Suprapubic skin (tissue), 4 donors: ENCODE data around the gene TBC1D22A. TPM values are rescaled to one million over a fixed set of nuclear protein-coding genes. Genes with fewer than 3 reads are reported as not detected.
A peak's percentile ranks its signal among the peaks of the same experiment; 100 is the strongest.

ENCODE experiments used
- DNase-seq, 2 donors: peaks; one replicate each; pipeline ENCODE4 v3.0.0-alpha.2; 2019; ENCODE audit warnings: low spot score in 2 of 2
- H3K27ac ChIP-seq: fragments of 200-600 bp; sonication (generic); one replicate; pipeline ENCODE4 v1.5.1; 2019
- H3K27me3 ChIP-seq: fragments of 200-600 bp; sonication (generic); one replicate; pipeline ENCODE4 v1.5.1; 2019
- H3K36me3 ChIP-seq: fragments of 200-600 bp; sonication (generic); one replicate; pipeline ENCODE4 v1.5.1; 2019
- H3K4me1 ChIP-seq: fragments of 200-600 bp; sonication (generic); one replicate; pipeline ENCODE4 v1.5.1; 2019
- H3K4me3 ChIP-seq: fragments of 200-600 bp; sonication (generic); one replicate; pipeline ENCODE4 v1.5.1; 2019; ENCODE audit warnings: mild to moderate bottlenecking
- H3K9me3 ChIP-seq: fragments of 200-600 bp; sonication (generic); one replicate; pipeline ENCODE4 v1.5.1; 2019
- CTCF ChIP-seq, 2 donors: fragments of 200-600 bp in 1 of 2; fragments of 450-650 bp in 1 of 2; sonication (generic) in 1 of 2; IDR thresholded peaks; one replicate each; pipeline ENCODE4 v1.5.1; 2016 to 2019; ENCODE audit warnings: antibody characterized with exemption in 2 of 2, mild to moderate bottlenecking in 1 of 2, moderate library complexity in 1 of 2
- EP300 ChIP-seq: sonication (generic); formaldehyde crosslinking; IDR thresholded peaks from one replicate; pipeline ENCODE4 v1.6.1; 2017; ENCODE audit warnings: antibody characterized with exemption
- POLR2A ChIP-seq, 2 donors: fragments of 450-650 bp; IDR thresholded peaks; one replicate each; pipeline ENCODE4 v1.6.1; 2017; ENCODE audit warnings: antibody characterized with exemption in 2 of 2, mild to moderate bottlenecking in 2 of 2, moderate library complexity in 2 of 2
- POLR2AphosphoS5 ChIP-seq, 3 donors: sonication (generic); formaldehyde crosslinking; IDR thresholded peaks; one replicate each; pipeline ENCODE4 v1.6.1; 2017; ENCODE audit warnings: antibody characterized with exemption in 3 of 3
- WGBS: methylation state at CpG from one replicate; pipeline ENCODE4 v1.1.5; 2018; 5-methylcytosine and 5-hydroxymethylcytosine counted together
- total RNA-seq, 4 donors: library from RNA; depleted of rRNA; stranded (reverse); fragments of >200 nt; gene quantifications; one replicate each; pipeline ENCODE4 v1.1.0, GENCODE V29; 2016

The TBC1D22A gene
- total RNA-seq, 4 donors from 2014 or later = 24.8 to 43.2 (median 35.4) TPM

DNA sequence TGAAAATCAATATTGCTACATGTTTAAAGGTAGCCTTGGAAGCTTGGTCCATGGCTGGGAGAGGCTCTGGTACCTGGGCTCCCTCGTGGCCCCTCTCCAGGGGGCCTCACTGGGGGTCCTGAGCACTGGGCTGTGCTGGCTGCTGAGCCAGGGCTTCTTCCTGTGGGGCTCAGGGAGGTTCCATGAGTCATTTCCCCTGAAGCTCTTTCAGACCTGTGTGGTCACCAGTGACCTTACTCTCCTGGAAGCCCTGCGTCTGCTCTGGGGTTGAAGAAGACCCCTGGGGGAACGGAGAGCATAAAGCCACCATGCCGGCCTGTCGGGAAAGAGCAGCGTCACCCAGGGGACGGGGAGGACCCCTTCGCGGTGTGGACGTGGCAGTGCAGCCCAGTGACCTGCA lies 389.0 kb downstream of the TBC1D22A start:
- Histone ChIP-seq H3K4me3 (no peak overlapping the region), H3K27ac (no peak overlapping the region), H3K4me1 (peaks cover 12% of the 10 kb centered on the region), H3K9me3 (no peaks in the 10 kb centered on the region), H3K27me3 (no peaks in the 10 kb centered on the region), H3K36me3 (no peaks in the 10 kb centered on the region)
- no peak for DNase-seq
- TF ChIP-seq CTCF (IDR thresholded peaks at IDR 0.05) (no peak), POLR2AphosphoS5 (IDR thresholded peaks at IDR 0.05) (no peak), EP300 (no peak), POLR2A (IDR thresholded peaks at IDR 0.05) (no peak)
- 79% methylated on average over 3 of the region's 10 CpGs for WGBS

DNA sequence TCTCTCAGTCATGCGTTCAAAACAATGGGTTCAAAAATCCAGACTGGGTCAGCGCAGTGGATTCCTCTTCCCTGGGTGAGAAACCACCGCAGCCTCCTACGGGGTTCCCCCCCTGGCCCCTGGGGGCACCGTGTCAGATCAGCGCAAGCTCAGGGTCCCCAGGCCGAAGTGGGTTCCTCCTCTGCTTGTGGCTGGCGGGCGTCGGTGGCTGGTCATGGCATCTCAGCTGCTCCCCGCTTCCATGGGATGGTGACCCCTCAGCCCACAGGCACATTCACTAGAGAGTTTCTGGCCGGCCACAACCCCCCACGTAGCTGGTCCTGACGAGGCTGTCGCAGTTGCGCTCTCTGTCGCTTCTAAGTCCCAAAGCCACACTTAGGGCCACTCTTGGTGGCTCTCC lies 389.8 kb downstream of the TBC1D22A start:
- 86% methylated on average over 10 of the region's 17 CpGs for WGBS

GRCh38 chr22:47152938-47153337 lies 390.5 kb downstream of the TBC1D22A start:
- DNase-seq = no peak
- 47% methylated on average over 6 of the region's 6 CpGs for WGBS
- Histone ChIP-seq H3K27me3 (no peaks in the 10 kb centered on the region), H3K36me3 (no peaks in the 10 kb centered on the region), H3K4me1 (peaks cover 12% of the 10 kb centered on the region), H3K27ac (no peak overlapping the region), H3K9me3 (no peaks in the 10 kb centered on the region), H3K4me3 (no peak overlapping the region)
- TF ChIP-seq POLR2AphosphoS5 (IDR thresholded peaks at IDR 0.05) (no peak), POLR2A (IDR thresholded peaks at IDR 0.05) (no peak), EP300 (no peak), CTCF (IDR thresholded peaks at IDR 0.05) (no peak)

More for the DNA sequence above, 389.8 kb downstream of the TBC1D22A start:
- H3K36me3 ChIP-seq = no peaks in the 10 kb centered on the region
- no peaks in the 10 kb centered on the region for H3K27me3 ChIP-seq
- H3K9me3 ChIP-seq = no peaks in the 10 kb centered on the region
- TF ChIP-seq EP300 = no peak
- TF ChIP-seq POLR2A (IDR thresholded peaks at IDR 0.05) = no peak
- no peak for TF ChIP-seq POLR2AphosphoS5 (IDR thresholded peaks at IDR 0.05)
- no peak for TF ChIP-seq CTCF (IDR thresholded peaks at IDR 0.05)
- H3K4me3 ChIP-seq = no peak overlapping the region
- no peak overlapping the region for H3K27ac ChIP-seq
- no peak for DNase-seq
- H3K4me1 ChIP-seq = peaks cover 12% of the 10 kb centered on the region

DNA sequence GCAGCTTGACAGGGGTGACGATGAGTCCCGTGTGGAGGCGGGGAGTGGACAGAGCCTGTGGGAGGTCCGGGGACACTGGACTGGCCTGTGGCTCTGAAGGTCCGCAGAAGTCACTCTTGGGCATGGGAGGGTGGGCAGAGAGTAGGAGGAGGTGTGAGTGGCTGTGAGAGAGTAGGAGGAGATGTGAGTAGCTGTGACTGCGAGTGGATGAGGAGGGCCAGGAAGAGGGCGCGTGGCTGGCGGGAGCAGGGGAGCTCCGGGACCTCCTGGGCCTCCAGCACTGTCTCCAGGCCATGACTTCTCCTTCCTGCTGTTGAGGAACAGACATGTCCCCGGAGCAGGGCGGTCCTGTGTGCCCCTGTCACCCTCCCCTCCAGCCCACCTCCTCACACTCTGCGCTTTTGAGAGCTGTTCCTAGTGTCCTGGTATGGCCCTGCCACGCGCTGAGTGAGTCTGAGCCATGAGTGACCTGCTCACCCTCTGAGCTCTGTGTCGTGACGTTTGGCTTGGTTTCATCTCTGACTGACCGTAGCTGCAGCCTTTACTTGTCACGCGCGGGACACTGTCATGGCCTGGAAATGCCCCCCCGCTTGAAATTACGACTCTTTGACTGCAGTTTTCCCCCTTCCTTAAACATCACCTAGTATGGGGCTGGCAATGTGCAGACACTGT lies 391.5 kb downstream of the TBC1D22A start:
- Histone ChIP-seq H3K36me3 (peaks cover 4% of the 10 kb centered on the region), H3K27me3 (no peaks in the 10 kb centered on the region), H3K27ac (no peak overlapping the region), H3K4me1 (peaks cover 12% of the 10 kb centered on the region), H3K9me3 (no peaks in the 10 kb centered on the region), H3K4me3 (peak overlapping the region; percentile 23)
- no peak for DNase-seq
- TF ChIP-seq POLR2AphosphoS5 (IDR thresholded peaks at IDR 0.05) (no peak), EP300 (no peak), POLR2A (IDR thresholded peaks at IDR 0.05) (no peak), CTCF (IDR thresholded peaks at IDR 0.05) (no peak)
- WGBS = 78% methylated on average over 23 of the region's 23 CpGs

- Histone ChIP-seq H3K27ac (no peak overlapping the region), H3K27me3 (no peaks in the 10 kb centered on the region), H3K36me3 (peaks cover 4% of the 10 kb centered on the region), H3K9me3 (no peaks in the 10 kb centered on the region), H3K4me1 (peaks cover 12% of the 10 kb centered on the region), H3K4me3 (peak overlapping the region; percentile 23)
- WGBS = 29% methylated on average over 16 of the region's 19 CpGs
- no peak for TF ChIP-seq CTCF (IDR thresholded peaks at IDR 0.05)
- TF ChIP-seq POLR2A (IDR thresholded peaks at IDR 0.05) = no peak
- no peak for TF ChIP-seq POLR2AphosphoS5 (IDR thresholded peaks at IDR 0.05)
- TF ChIP-seq EP300 = no peak
- DNase-seq = no peak
These were observed 392.2 kb downstream of the TBC1D22A start for GRCh38 chr22:47154621-47155081.
